T-helper 2 cell (primary cell): ENCODE data around the gene C16orf96.

Experiments used
- DNase-seq, 5 experiments: peaks; one replicate each; pipeline versions ENCODE4 v3.0.0 to v3.0.0-alpha.2; 2012 to 2022

Gene C16orf96

GRCh38 chr16:4525634-4526277 is 30.4 kb upstream of the C16orf96 start:
- DNase-seq = no peak

GRCh38 chr16:4529085-4530060 is 26.8 kb upstream of the C16orf96 start:
- DNase-seq = peak in 1 of 5 experiments; percentile 75

- DNase-seq = no peak
Measured at GRCh38 chr16:4531811-4532210, 24.3 kb upstream of the C16orf96 start.

- DNase-seq = no peak
Measured at GRCh38 chr16:4532238-4532637, 23.9 kb upstream of the C16orf96 start.

- DNase-seq = no peak
Measured at GRCh38 chr16:4533490-4533889, 22.6 kb upstream of the C16orf96 start.

GRCh38 chr16:4534151-4534790 is 21.9 kb upstream of the C16orf96 start:
- DNase-seq = peak in 2 of 5 experiments; percentile 23 to 31

- DNase-seq = peak in 1 of 5 experiments; percentile 30
Measured at GRCh38 chr16:4535627-4536108, 20.5 kb upstream of the C16orf96 start.

- DNase-seq = no peak
Measured at GRCh38 chr16:4536391-4537106, 19.6 kb upstream of the C16orf96 start.

- no peak for DNase-seq
Measured at GRCh38 chr16:4537376-4538343, 18.5 kb upstream of the C16orf96 start.

- peak; percentile 77 to 97 (median 90) for DNase-seq
Measured at GRCh38 chr16:4538350-4539235, 17.5 kb upstream of the C16orf96 start, which contains the start of gene CDIP1. TSS of gene CDIP1 (minus strand) at chr16:4538773. CDS start at chr16:4514130, 24,643 bp downstream.

GRCh38 chr16:4539716-4540284 is 16.3 kb upstream of the C16orf96 start:
- no peak for DNase-seq

GRCh38 chr16:4544473-4544872 is 11.7 kb upstream of the C16orf96 start:
- DNase-seq = no peak

GRCh38 chr16:4548124-4548523 is 8.0 kb upstream of the C16orf96 start:
- DNase-seq = no peak

GRCh38 chr16:4550591-4550990 is 5.5 kb upstream of the C16orf96 start:
- no peak for DNase-seq

- no peak for DNase-seq
Measured at GRCh38 chr16:4552541-4552940, 3.6 kb upstream of the C16orf96 start.

- no peak for DNase-seq
Measured at GRCh38 chr16:4556580-4556979, 440 bp downstream of the C16orf96 start.

GRCh38 chr16:4557973-4558372 is 1.8 kb downstream of the C16orf96 start:
- DNase-seq = no peak

GRCh38 chr16:4561596-4561995 is 5.5 kb downstream of the C16orf96 start:
- DNase-seq = no peak

- no peak for DNase-seq
Measured at GRCh38 chr16:4564661-4565267, 8.6 kb downstream of the C16orf96 start.
